MG63 (cell line): ENCODE results near the gene TMEM114. TPM values are rescaled to one million over a fixed set of nuclear protein-coding genes. Genes with fewer than 3 reads are reported as not detected.

ENCODE experiments used
- DNase-seq: peaks from one replicate; pipeline ENCODE4 v3.0.0-alpha.2; 2020
- H3K27me3 ChIP-seq: fragments of 250-450 bp; sonication (Bioruptor Pico); 2 replicates; pipeline ENCODE4 v1.5.1; 2020; ENCODE audit warnings: mild to moderate bottlenecking, moderate library complexity
- H3K36me3 ChIP-seq: fragments of 250-450 bp; sonication (Bioruptor Pico); 2 replicates; pipeline ENCODE4 v1.5.1; 2020; ENCODE audit warnings: mild to moderate bottlenecking, moderate library complexity
- H3K4me3 ChIP-seq: fragments of 250-450 bp; sonication (Bioruptor Pico); 2 replicates; pipeline ENCODE4 v1.5.1; 2020; ENCODE audit warnings: mild to moderate bottlenecking, moderate library complexity
- H3K9me3 ChIP-seq: fragments of 250-450 bp; sonication (Bioruptor Pico); 2 replicates; pipeline ENCODE4 v1.5.1; 2020; ENCODE audit warnings: mild to moderate bottlenecking, moderate library complexity
- total RNA-seq: library from RNA; depleted of rRNA; stranded (reverse); fragments of >200 nt; shearing (Covaris generic); gene quantifications from 2 replicates; pipeline ENCODE4 v1.2.3, GENCODE V29; 2014; ENCODE audit warnings: low replicate concordance; rRNA removed

The TMEM114 gene
- total RNA-seq, 1 experiment from 2014 or later = not detected

DNA sequence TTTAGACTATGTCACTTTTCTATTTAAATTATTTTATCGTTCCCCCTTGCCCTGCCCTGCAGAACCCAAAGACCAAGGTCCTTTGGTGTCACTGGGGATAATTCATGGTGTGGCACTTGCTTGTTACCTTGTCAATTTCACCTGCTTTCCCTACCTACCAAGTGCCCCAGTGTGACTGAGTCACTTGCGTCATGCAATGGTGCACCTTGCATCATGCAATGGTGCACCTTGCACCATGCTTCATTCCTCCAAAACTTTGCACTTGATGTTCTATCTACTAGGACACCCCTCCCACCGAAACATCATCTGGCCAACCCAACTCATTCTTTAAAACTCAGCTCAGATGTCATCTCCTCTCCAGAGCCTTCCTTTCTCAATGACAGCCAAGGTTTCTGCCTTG lies 47.1 kb downstream of the TMEM114 start:
- DNase-seq = no peak
- Histone ChIP-seq H3K4me3 (no peak overlapping the region), H3K36me3 (no peaks in the 10 kb centered on the region), H3K9me3 (no peaks in the 10 kb centered on the region), H3K27me3 (peaks cover 20% of the 10 kb centered on the region)

DNA sequence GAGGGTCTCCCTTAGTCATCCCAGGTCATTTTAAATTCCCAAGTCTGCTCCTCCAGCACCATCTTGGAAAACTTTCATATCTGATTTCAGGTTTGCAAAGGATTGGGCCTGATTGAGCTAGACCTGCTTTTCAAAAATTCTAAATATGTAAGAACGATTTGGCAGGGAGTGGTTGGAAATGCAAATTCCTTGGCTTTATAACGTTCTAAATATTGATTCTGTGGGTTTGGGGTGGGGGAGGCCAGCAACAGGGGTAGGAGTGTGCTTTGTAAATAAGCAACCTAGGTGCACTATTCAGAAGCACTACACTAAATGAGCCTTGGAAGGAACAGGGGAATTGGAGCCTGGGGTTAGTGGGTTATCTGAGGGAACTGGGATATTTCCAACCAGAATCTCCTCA lies 47.9 kb downstream of the TMEM114 start:
- Histone ChIP-seq H3K27me3 (peaks cover 20% of the 10 kb centered on the region), H3K36me3 (no peaks in the 10 kb centered on the region), H3K9me3 (no peaks in the 10 kb centered on the region), H3K4me3 (no peak overlapping the region)
- DNase-seq = no peak

DNA sequence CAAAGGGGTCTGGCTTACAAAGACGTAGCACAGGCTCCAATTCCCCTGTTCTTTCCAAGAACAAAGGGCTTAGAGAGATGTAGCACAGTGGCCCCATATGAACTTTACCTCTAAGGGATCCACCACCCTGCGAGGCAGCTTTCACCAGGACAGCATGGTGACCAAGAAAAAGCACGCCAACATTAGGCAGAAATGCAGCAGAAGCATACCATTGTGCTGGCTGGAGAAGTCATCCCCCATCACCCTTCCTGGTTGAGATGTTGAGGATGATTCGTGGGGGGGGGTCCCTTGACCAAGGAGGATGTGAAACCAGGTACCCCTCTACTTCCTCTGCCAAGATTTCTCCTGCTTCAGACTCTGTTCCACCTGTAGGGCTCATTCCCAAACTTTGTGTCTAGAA lies 48.4 kb downstream of the TMEM114 start:
- H3K27me3 ChIP-seq = peaks cover 18% of the 10 kb centered on the region
- no peak for DNase-seq
- no peaks in the 10 kb centered on the region for H3K9me3 ChIP-seq
- H3K4me3 ChIP-seq = no peak overlapping the region
- no peaks in the 10 kb centered on the region for H3K36me3 ChIP-seq

DNA sequence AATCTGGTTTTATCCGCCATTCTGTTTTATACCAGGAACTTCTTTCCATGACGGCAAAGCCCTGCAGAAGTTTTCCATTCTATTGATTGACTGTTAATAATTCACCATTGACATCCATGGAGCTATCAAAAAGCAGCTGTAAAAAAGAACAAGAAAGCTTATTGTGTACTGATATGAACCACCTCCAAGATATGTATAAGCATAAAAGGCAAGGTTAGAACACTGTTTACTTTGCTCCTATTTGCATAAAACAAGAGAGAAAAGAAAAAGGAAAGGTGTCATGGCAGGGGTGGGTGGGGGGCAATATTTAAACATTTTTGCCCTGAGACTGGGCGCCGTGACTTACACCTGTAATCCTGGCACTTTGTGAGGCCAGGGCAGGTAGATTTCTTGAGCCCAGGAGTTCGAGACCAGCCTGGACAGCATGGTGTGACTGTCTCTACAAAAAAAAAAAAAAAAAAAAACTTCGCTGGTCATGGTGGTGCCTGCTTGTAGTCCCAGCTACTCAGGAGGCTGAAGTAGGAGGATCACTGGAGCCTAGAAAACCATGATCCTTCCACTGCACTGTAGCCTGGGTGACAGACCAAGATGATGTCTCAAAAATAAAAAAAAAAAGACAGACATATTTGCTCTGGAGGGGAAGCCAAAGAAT lies 52.5 kb downstream of the TMEM114 start:
- peaks cover 5% of the 10 kb centered on the region; the same call in 1 of the 2 replicates for H3K27me3 ChIP-seq
- no peak overlapping the region for H3K4me3 ChIP-seq
- no peaks in the 10 kb centered on the region for H3K9me3 ChIP-seq
- no peak for DNase-seq
- H3K36me3 ChIP-seq = no peaks in the 10 kb centered on the region

DNA sequence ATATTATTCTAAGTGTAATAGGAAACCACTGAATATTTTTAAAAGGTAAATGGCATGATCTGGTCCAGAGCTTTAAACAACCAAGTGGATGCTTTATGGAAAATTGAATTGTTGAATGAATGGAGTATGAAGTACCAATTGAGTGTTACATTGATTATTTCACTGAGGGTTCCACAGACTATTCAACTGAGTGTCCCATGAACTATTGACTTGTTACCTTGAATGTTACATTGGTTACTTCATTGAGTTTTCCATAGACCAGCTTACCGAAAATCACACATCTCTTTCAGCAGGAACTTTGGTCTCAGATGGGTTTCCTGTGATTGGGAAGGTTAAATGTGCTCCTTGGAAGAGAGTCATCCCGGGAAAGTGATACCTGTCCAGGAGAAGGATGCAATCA lies 56.8 kb downstream of the TMEM114 start:
- Histone ChIP-seq H3K9me3 (no peaks in the 10 kb centered on the region), H3K4me3 (no peak overlapping the region), H3K36me3 (no peaks in the 10 kb centered on the region), H3K27me3 (peaks cover 12% of the 10 kb centered on the region)
- DNase-seq = no peak

DNA sequence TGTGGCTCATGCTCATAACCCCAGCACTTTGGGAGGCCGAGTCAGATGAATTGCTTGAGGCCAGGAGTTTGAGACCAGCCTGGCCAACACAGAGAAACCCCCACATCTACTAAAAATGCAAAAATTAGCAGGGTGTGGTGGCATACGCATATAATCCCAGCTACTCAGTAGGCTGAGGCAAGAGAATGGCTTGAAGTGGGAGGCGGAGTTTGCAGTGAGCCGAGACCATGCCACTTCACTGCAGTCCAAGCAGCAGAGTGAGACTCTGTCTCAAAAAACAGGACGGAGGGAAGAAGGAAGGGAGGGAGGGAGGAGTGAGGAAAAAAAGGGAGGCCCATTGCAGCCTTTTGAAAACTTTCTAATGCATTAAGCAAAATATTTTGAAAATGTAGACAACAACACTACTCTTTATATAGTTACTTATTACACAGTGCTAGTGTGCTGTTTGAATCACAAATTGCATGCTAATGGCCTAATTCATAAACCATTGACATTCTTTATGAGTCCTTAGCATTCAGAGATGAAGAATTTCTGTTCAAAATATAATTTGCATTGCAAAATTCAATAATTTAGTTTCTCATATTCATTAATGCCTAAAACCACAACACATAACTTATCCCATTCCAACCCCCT lies 59.4 kb downstream of the TMEM114 start:
- H3K36me3 ChIP-seq = no peaks in the 10 kb centered on the region
- no peak for DNase-seq

DNA sequence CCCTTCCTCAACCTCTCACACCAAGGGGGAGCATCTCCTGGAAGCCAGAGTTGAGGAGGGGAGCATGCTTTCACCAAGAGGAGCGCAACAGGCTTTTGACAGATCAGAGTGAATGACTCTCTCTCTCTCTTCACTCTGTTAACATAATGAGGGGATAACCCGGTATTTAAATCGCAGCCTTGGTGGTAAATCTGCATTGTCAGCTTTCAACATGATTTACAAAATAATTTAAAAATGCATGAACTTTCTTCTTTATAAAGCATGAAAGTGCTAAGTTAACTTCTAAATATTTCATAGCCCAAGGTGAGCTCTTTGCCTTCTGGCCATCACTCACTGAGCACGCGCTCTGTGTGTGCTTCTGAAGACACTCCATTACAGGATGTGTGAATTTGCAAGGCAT lies 61.8 kb downstream of the TMEM114 start:
- no peak overlapping the region for H3K4me3 ChIP-seq
- no peak for DNase-seq
- no peaks in the 10 kb centered on the region for H3K9me3 ChIP-seq
- peaks cover 25% of the 10 kb centered on the region for H3K27me3 ChIP-seq
- no peaks in the 10 kb centered on the region for H3K36me3 ChIP-seq

More for the DNA sequence above, 59.4 kb downstream of the TMEM114 start:
- peaks cover 19% of the 10 kb centered on the region for H3K27me3 ChIP-seq
- no peak overlapping the region for H3K4me3 ChIP-seq
- no peaks in the 10 kb centered on the region for H3K9me3 ChIP-seq

DNA sequence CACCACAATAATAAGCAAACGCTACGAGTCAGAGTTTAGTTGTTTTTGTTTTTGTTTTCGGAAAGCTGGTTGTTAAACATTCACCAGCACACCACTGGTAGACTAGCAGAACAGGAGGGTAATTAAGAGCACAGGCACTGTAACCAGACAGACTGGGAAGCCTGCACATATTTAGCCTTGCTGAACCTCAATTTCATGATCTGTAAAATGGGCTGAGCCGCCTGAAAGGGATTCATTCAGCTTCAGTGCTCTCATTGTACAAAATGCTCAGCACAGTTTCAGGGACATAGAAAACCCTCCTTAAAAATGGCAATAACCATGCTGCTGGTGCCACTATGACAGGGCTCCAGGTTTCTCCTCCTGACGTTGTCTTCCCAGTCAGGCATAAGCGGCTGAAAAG lies 66.4 kb downstream of the TMEM114 start:
- DNase-seq = no peak
- H3K4me3 ChIP-seq = no peak overlapping the region
- H3K9me3 ChIP-seq = no peaks in the 10 kb centered on the region
- H3K27me3 ChIP-seq = peaks cover 26% of the 10 kb centered on the region
- no peaks in the 10 kb centered on the region for H3K36me3 ChIP-seq

DNA sequence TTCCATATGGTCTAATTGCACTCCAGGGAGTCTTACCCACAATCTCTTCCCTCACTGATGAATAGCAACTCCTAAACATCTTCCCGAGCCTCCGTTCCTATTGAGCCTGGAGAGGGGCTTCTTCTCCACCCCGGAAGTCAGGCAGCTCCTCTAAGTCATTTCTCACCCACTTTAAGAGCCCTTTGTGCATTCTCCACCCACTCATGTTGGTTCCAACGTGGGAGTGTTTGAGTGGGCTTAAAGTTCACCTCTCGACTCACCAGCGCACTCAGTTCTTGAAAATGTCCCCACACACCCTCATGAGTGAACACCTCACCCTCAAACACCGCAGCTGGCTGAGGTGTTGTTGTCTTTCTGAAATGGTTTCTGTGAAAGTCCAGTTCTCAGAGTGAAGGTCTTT lies 67.6 kb downstream of the TMEM114 start:
- no peak for DNase-seq
- no peak overlapping the region for H3K4me3 ChIP-seq
- no peaks in the 10 kb centered on the region for H3K36me3 ChIP-seq
- H3K27me3 ChIP-seq = peaks cover 22% of the 10 kb centered on the region
- H3K9me3 ChIP-seq = no peaks in the 10 kb centered on the region

DNA sequence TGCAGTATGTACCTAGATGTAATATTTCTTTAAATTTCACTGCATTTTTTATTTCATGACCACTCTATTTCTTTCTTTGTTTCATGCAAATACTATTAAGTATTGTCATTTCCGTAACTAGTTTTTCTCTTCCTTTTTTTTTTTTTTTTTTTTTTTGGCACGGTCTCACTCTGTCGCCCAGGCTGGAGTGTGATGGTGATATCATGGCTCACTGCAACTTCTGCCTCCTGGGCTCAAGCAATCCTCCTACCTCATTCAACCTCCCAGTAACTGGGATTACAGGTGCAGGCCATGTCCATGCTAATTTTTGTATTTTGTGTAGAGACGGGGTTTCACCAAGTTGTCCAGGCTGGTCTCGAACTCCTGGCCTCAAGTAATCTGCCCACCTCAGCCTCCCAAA lies 70.7 kb downstream of the TMEM114 start:
- Histone ChIP-seq H3K36me3 (no peaks in the 10 kb centered on the region), H3K4me3 (no peak overlapping the region), H3K9me3 (no peaks in the 10 kb centered on the region), H3K27me3 (peaks cover 13% of the 10 kb centered on the region)
- DNase-seq = no peak

Other genes starting within 250 kb of the TMEM114 start
- gene METTL22, start 31.2 kb upstream of the TMEM114 start, total RNA-seq = 27.4 and 30.4 TPM in 2 replicates
- gene ABAT, start 84.1 kb upstream of the TMEM114 start, total RNA-seq = 0.12 and 0.16 TPM in 2 replicates
- 9.3 and 16.7 TPM in 2 replicates for gene TMEM186, start 207.1 kb upstream of the TMEM114 start, total RNA-seq
- gene PMM2, start 207.3 kb upstream of the TMEM114 start, total RNA-seq = 45.8 and 53.1 TPM in 2 replicates